ENCODE measurements around the gene SLC13A3.

DNA sequence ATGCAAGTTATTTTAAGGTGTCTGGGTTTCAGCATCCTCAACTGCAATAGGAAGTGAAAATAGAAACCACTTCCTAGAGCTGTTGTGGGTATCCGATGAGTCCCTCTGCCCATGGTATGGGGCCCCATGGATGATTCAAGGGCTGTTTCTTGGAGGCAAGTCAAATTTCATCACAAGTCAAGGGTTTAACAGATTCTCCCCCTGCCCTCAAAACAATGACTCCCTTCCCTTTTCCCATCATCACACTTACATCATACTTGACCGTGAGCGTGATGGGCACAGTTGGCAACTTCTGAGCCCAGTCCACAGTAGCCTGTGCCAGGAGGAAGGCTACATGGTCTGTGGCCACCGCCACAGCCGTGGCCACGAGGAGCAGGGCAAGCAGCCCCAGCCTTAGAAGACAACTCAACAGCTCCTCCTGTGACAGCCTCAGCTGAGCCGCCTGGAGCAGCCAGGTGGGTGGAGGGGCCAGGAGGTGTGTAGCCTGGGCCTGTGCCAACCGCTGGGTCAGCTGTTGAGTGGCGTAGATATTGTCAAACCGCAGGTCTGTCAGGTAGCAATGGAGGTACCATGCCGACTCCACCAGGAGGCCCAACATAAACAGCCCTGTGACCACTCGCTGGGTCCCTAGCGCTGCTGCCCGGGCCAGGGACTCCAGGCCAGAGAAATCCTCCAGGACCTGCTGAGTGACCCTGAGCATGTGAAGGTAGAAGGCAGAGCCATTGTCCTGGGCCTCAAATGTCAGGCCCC lies 106.0 kb downstream of the SLC13A3 start:
- no peak for TF ChIP-seq FOS (IDR thresholded peaks at IDR 0.05; ENCODE audit: borderline replicate concordance, insufficient read depth, low read length)
- TF ChIP-seq, protein P1, sequence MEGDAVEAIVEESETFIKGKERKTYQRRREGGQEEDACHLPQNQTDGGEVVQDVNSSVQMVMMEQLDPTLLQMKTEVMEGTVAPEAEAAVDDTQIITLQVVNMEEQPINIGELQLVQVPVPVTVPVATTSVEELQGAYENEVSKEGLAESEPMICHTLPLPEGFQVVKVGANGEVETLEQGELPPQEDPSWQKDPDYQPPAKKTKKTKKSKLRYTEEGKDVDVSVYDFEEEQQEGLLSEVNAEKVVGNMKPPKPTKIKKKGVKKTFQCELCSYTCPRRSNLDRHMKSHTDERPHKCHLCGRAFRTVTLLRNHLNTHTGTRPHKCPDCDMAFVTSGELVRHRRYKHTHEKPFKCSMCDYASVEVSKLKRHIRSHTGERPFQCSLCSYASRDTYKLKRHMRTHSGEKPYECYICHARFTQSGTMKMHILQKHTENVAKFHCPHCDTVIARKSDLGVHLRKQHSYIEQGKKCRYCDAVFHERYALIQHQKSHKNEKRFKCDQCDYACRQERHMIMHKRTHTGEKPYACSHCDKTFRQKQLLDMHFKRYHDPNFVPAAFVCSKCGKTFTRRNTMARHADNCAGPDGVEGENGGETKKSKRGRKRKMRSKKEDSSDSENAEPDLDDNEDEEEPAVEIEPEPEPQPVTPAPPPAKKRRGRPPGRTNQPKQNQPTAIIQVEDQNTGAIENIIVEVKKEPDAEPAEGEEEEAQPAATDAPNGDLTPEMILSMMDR (IDR thresholded peaks at IDR 0.05; ENCODE audit: extremely low read depth in 1 of 2, insufficient read depth in 1 of 2, low read depth in 1 of 2, low read length in 2 of 2), result no peak
- TF ChIP-seq EZH2 (IDR thresholded peaks at IDR 0.05; ENCODE audit: borderline replicate concordance, low read depth, low read length, severe bottlenecking), result no peak
- TF ChIP-seq POLR2A (IDR thresholded peaks at IDR 0.05; ENCODE audit: low read depth, low read length), result no peak
- no peak for TF ChIP-seq POLR2AphosphoS5 (IDR thresholded peaks at IDR 0.05; ENCODE audit: insufficient read depth, low read depth, low read length)
- no peak for TF ChIP-seq MYC (IDR thresholded peaks at IDR 0.05; ENCODE audit: low read depth, low read length)
- TF ChIP-seq, protein P2, sequence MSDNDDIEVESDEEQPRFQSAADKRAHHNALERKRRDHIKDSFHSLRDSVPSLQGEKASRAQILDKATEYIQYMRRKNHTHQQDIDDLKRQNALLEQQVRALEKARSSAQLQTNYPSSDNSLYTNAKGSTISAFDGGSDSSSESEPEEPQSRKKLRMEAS (IDR thresholded peaks at IDR 0.05; ENCODE audit: insufficient read depth, insufficient read length), result no peak
- TF ChIP-seq JUN (IDR thresholded peaks at IDR 0.05; ENCODE audit: borderline replicate concordance, insufficient read depth, insufficient read length, low read depth), result no peak
- TF ChIP-seq GATA2 (IDR thresholded peaks at IDR 0.05; ENCODE audit: insufficient read depth, insufficient read length, low read depth, low read length), result no peak
